ENCODE measurements around the gene XPNPEP1. TPM values are rescaled to one million over a fixed set of nuclear protein-coding genes. Genes with fewer than 3 reads are reported as not detected.

Gene XPNPEP1
- total RNA-seq, 1 donor, result 86.4 TPM

DNA sequence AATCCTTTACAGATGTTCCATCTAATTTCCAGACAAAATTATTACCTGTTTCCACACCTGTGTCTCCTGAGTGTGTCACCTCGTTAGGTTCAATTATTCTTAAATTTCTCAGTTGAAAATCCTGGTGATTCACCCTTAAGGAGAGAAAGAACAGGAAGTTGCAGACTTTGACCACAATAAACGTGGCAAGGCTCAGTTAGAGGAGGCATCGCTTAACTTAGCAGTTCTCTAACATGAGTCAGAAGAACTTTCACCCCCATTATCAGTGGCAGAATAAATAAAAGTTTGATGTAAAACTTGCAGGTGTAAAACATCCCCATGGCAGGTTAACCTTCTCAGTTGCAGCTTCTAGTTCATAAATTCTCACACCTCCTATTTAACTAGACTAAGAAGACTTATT lies 8.3 kb downstream of the XPNPEP1 start:
- DNase-seq (ENCODE audit: low read depth), result peak; percentile 97
- H3K4me3 ChIP-seq (ENCODE audit: low read depth, low read length), result no peak overlapping the region
- TF ChIP-seq, protein P1, sequence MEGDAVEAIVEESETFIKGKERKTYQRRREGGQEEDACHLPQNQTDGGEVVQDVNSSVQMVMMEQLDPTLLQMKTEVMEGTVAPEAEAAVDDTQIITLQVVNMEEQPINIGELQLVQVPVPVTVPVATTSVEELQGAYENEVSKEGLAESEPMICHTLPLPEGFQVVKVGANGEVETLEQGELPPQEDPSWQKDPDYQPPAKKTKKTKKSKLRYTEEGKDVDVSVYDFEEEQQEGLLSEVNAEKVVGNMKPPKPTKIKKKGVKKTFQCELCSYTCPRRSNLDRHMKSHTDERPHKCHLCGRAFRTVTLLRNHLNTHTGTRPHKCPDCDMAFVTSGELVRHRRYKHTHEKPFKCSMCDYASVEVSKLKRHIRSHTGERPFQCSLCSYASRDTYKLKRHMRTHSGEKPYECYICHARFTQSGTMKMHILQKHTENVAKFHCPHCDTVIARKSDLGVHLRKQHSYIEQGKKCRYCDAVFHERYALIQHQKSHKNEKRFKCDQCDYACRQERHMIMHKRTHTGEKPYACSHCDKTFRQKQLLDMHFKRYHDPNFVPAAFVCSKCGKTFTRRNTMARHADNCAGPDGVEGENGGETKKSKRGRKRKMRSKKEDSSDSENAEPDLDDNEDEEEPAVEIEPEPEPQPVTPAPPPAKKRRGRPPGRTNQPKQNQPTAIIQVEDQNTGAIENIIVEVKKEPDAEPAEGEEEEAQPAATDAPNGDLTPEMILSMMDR (IDR thresholded peaks at IDR 0.05; ENCODE audit: insufficient read depth, low read depth, low read length), result no peak

DNA sequence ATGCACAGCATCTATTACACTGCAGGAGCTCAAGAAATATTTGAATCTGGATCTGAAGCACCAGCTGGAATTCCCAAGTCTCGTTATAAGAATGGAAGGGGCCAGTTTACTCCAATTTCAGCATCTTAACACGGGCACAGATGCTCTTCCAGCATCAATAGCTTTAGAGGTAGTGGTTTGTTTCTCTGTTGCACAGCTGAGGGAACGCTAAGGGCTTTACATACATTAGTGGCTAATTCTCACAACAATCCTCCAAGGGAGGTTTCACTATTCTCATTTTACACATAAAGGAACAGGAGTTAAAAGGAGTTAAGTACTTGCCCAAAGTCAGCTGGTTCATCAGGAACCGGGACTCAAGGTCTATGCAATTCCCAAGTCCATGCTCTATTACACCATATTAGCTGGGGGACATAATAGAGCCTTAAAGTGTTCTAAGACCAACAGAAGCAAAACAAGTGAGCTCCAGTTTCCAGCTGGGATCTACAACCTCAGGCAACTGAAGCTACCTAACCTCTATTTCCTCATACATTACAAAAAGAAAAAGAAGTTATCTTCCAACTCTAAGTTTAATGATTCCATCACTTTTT lies 9.9 kb downstream of the XPNPEP1 start:
- TF ChIP-seq, protein P1 (IDR thresholded peaks at IDR 0.05; ENCODE audit: insufficient read depth, low read depth, low read length), result no peak
- DNase-seq (ENCODE audit: low read depth), result no peak
- no peak overlapping the region for H3K4me3 ChIP-seq (ENCODE audit: low read depth, low read length)

DNA sequence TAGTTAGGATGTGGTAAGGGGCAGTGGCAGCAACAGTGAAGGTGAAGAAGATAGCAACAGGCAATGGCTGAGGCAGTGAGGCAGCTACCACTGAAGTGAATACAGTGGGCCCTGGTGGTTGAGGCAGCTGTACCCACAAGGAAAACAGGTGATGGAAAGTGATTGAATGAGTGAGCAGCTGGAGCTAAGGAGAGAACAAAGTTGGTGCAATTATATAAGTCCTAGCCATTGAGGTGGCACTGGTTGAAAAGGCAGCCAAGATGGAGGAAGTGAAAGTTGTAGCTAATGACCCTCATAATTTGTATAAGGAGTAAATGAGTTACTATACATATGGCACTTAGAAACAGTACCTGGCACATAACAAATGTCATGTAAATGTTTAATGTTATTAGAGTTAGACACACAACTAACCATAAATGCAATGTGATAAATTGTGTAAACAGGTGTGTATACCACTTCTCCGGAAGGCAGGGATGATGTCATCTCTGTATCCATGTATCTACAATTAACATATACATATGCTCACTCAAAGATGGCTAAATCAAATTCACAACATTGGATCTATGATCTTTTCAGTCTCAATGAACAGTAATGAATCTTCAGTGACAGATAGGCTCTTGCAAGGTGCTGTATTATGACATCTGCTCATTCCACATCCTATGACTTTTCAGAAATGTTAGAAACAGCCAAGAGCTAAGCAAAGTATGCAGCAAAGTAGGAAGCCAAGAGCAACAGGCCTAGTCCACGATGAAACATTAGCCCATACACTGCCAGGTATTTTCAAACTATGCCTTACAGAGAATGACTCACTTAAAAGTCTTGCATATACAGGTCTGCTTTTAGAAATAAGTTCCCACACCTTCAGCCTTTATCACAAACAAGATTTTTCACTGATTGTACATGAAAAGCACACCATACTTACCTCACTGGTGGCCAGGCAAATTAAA lies 10.7 kb downstream of the XPNPEP1 start:
- TF ChIP-seq, protein P1 (IDR thresholded peaks at IDR 0.05; ENCODE audit: insufficient read depth, low read depth, low read length), result no peak
- H3K4me3 ChIP-seq (ENCODE audit: low read depth, low read length), result no peak overlapping the region
- no peak for DNase-seq (ENCODE audit: low read depth)

DNA sequence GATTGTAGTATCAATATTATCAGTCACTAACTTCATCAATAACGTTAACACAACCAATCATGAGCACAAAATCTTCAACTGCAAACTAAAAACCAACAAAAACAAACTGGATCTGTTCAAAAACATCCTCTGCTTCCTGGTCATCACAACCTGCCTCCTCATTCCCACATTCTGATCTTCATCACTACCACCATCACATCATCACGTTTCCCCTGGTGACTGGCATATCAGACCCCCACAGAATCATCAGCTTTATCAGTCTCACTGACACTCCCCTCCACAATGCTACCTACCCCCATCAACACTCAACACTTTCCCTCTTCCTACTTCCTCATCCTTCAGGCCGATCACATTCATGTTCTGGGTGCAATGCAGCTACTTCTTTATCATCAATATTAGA lies 11.4 kb downstream of the XPNPEP1 start:
- DNase-seq (ENCODE audit: low read depth), result no peak
- no peak overlapping the region for H3K4me3 ChIP-seq (ENCODE audit: low read depth, low read length)
- TF ChIP-seq, protein P1 (IDR thresholded peaks at IDR 0.05; ENCODE audit: insufficient read depth, low read depth, low read length), result no peak

DNA sequence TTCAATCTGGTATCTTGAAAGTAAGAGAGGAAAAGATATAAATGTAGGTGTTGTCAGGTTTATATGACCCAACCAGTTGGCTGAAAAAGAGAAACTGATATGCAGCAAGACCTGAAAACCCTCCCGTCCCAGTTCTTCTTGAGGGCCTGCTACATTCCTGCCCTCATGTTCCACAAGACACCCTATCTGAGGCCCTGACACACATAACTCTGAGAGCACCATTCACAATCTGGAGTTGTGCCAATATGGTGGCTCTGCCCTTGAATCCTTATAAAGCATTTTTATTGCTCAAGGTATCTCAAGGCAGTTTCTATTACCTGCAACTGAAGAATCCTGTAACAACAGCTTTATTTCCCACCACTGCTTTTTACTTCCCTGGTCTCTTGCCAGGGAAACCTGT lies 17.0 kb downstream of the XPNPEP1 start:
- H3K4me3 ChIP-seq (ENCODE audit: low read depth, low read length), result no peak overlapping the region
- TF ChIP-seq, protein P1 (IDR thresholded peaks at IDR 0.05; ENCODE audit: insufficient read depth, low read depth, low read length), result no peak
- no peak for DNase-seq (ENCODE audit: low read depth)

DNA sequence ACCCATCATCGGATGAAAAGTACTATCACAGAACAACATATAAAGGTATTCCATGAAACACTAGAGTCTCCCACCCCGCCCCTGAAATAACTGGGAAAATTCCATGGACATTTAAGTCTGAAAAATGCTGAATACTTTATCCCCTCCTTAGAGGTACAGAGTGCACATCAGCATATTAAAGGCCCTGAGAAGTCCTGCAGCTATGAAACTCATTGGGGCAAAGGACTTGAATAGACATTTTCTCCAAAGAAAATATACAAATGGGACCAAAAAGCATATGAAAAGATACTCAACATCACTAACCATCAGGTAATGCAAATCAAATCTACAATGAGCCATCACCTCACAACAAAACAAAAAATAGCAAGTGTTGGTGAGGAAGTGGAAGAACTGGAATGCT lies 18.9 kb downstream of the XPNPEP1 start:
- TF ChIP-seq, protein P1 (IDR thresholded peaks at IDR 0.05; ENCODE audit: insufficient read depth, low read depth, low read length), result no peak
- H3K4me3 ChIP-seq (ENCODE audit: low read depth, low read length), result no peak overlapping the region
- DNase-seq (ENCODE audit: low read depth), result no peak

Data from fibroblast of villous mesenchyme (primary cell).